NCI-H510A (cell line): ENCODE results near the gene GINS1.
"Not testable (repeated sequence)": the region's sequence is repeated elsewhere in the genome, so short reads cannot be mapped to it uniquely, and the experiment has no call there.

ENCODE experiments used
- DNase-seq: peaks from one replicate; lab custom pipeline; 2025; lab: John Stamatoyannopoulos, UW

GINS1 gene

GRCh38 chr20:25454153-25454900 is 46.9 kb downstream of the GINS1 start:
- DNase-seq: no peak

- no peak for DNase-seq
Measured at GRCh38 chr20:25457886-25458680, 50.6 kb downstream of the GINS1 start.

GRCh38 chr20:25459111-25459830 is 51.8 kb downstream of the GINS1 start:
- DNase-seq: no peak

- DNase-seq: no peak
Measured at GRCh38 chr20:25459916-25460535, 52.6 kb downstream of the GINS1 start.

GRCh38 chr20:25460566-25461280 is 53.2 kb downstream of the GINS1 start:
- DNase-seq: no peak

- DNase-seq: no peak
Measured at GRCh38 chr20:25461281-25461650, 53.8 kb downstream of the GINS1 start.

- DNase-seq: no peak
Measured at GRCh38 chr20:25461786-25462545, 54.5 kb downstream of the GINS1 start.

GRCh38 chr20:25464501-25465242 is 57.2 kb downstream of the GINS1 start:
- no peak for DNase-seq

- no peak for DNase-seq
Measured at GRCh38 chr20:25465243-25466135, 58.0 kb downstream of the GINS1 start.

- no peak for DNase-seq
Measured at GRCh38 chr20:25466846-25467245, 59.4 kb downstream of the GINS1 start.

- DNase-seq: no peak
Measured at GRCh38 chr20:25467441-25467840, 60.0 kb downstream of the GINS1 start.

GRCh38 chr20:25468126-25469075 is 60.9 kb downstream of the GINS1 start:
- no peak for DNase-seq

GRCh38 chr20:25469558-25469957 is 62.1 kb downstream of the GINS1 start:
- DNase-seq: no peak

- peak; percentile 21 for DNase-seq
Measured at GRCh38 chr20:25470045-25470444, 62.6 kb downstream of the GINS1 start.

- DNase-seq: no peak
Measured at GRCh38 chr20:25471020-25471419, 63.5 kb downstream of the GINS1 start.

GRCh38 chr20:25473297-25473696 is 65.8 kb downstream of the GINS1 start:
- not testable (repeated sequence) for DNase-seq

GRCh38 chr20:25476106-25477013 is 68.9 kb downstream of the GINS1 start:
- no peak for DNase-seq
